Measurements from ENCODE around the gene ABHD14A. TPM values are rescaled to one million over a fixed set of nuclear protein-coding genes. Genes with fewer than 3 reads are reported as not detected.

Gene ABHD14A
- total RNA-seq, 2 donors from 2014 or later: 55.3 to 58.5 TPM

DNA sequence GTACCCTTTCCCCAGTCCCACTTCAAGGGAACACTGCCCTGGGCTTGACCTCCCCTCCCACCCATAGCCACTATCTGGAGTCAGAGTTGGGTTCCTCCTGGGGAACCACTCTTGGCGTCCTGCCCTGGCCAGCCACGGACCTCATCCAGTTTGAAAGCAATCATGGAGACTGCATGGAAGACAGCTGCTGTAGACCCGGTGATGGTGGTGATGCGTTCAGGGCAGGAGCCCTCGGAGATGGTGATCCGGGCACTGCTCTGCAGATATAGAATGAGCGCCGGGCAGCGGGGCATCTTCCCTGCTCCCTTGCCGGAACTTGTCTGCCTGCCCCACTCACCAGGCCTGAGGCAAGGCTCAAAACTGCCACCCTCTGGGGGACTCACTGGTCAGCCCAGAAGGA lies 14.5 kb upstream of the ABHD14A start:
- peaks cover 8% of the 10 kb centered on the region for H3K4me1 ChIP-seq (replicated peaks)
- DNase-seq (ENCODE audit: low spot score): no peak
- intact Hi-C loops (cut with DNase I): no loop called here
- WGBS: 86% methylated on average over 10 of the region's 10 CpGs
- no peaks in the 10 kb centered on the region for H3K9me3 ChIP-seq
- no peaks in the 10 kb centered on the region for H3K36me3 ChIP-seq
- no peaks in the 10 kb centered on the region for H3K27me3 ChIP-seq (replicated peaks; ENCODE audit: insufficient read depth)
- TF ChIP-seq, protein P1, sequence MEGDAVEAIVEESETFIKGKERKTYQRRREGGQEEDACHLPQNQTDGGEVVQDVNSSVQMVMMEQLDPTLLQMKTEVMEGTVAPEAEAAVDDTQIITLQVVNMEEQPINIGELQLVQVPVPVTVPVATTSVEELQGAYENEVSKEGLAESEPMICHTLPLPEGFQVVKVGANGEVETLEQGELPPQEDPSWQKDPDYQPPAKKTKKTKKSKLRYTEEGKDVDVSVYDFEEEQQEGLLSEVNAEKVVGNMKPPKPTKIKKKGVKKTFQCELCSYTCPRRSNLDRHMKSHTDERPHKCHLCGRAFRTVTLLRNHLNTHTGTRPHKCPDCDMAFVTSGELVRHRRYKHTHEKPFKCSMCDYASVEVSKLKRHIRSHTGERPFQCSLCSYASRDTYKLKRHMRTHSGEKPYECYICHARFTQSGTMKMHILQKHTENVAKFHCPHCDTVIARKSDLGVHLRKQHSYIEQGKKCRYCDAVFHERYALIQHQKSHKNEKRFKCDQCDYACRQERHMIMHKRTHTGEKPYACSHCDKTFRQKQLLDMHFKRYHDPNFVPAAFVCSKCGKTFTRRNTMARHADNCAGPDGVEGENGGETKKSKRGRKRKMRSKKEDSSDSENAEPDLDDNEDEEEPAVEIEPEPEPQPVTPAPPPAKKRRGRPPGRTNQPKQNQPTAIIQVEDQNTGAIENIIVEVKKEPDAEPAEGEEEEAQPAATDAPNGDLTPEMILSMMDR (IDR thresholded peaks at IDR 0.05): no peak
- TF ChIP-seq POLR2AphosphoS5 (IDR thresholded peaks at IDR 0.05): no peak
- TF ChIP-seq POLR2A (IDR thresholded peaks at IDR 0.05): no peak
- H3K4me3 ChIP-seq: no peak overlapping the region
- no peak overlapping the region for H3K27ac ChIP-seq

- no peak for DNase-seq (ENCODE audit: low spot score)
- H3K27me3 ChIP-seq (replicated peaks; ENCODE audit: insufficient read depth): no peaks in the 10 kb centered on the region
- H3K27ac ChIP-seq: no peak overlapping the region
- H3K4me3 ChIP-seq: no peak overlapping the region
- 87% methylated on average over 18 of the region's 18 CpGs for WGBS
- intact Hi-C loops (cut with DNase I): no loop called here
- no peak for TF ChIP-seq POLR2A (IDR thresholded peaks at IDR 0.05)
- TF ChIP-seq POLR2AphosphoS5 (IDR thresholded peaks at IDR 0.05): no peak
- TF ChIP-seq, protein P1 (IDR thresholded peaks at IDR 0.05): no peak
- H3K36me3 ChIP-seq: no peaks in the 10 kb centered on the region
- H3K9me3 ChIP-seq: no peaks in the 10 kb centered on the region
- peaks cover 8% of the 10 kb centered on the region for H3K4me1 ChIP-seq (replicated peaks)
These were observed 13.9 kb upstream of the ABHD14A start for GRCh38 chr3:51961011-51961410.

DNA sequence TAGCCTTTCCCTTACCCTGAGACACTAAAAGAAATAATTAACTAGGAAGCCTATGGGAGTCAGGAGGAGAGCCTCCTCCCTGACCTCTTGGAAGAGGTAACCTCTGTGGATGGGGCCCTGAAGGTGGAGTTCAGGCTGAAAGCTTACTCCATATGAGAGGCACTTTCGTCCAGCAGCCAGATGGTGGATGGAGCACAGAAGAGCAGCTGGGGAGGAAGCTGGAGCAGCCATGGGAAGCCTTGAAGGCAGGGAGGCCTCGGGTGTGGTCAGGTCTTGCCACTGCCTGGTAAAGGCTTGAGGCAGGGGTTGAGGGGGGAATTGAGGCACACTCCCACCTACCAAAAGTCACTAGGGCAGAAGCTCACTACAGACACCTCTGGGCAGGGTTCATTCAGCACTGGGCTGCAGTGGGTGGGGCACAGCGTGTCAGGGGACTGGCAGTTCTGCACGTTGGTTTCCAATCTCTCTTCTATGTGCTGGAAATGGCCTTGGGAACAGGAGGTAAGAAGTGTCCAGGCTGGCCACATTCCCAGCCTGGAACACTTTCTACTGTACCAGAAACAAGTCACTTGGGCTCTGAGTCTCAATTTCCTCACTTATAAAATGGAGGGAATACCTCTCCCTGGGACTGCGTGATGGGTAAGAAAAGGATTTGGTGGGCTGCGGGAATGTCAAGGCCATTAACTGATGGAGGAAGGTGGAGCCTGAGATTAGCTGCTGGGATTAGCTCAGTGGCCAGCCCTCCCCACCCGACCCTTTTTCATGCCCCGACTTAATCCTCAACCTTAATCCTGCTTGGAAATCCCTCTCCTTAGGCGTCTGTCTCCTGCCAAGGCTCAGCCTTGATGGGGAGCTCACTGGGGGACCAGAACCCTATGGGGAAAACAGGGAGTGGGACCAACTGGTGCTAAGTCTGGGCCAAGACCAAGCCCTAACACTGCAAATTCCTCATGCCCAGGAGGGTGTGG lies 13.0 kb upstream of the ABHD14A start:
- no peak for DNase-seq (ENCODE audit: low spot score)
- H3K27me3 ChIP-seq (replicated peaks; ENCODE audit: insufficient read depth): no peaks in the 10 kb centered on the region
- 63% methylated on average over 9 of the region's 9 CpGs for WGBS
- H3K36me3 ChIP-seq: no peaks in the 10 kb centered on the region
- TF ChIP-seq POLR2AphosphoS5 (IDR thresholded peaks at IDR 0.05): no peak
- no peak for TF ChIP-seq POLR2A (IDR thresholded peaks at IDR 0.05)
- TF ChIP-seq, protein P1 (IDR thresholded peaks at IDR 0.05): no peak
- H3K9me3 ChIP-seq: no peaks in the 10 kb centered on the region
- peaks cover 4% of the 10 kb centered on the region for H3K4me1 ChIP-seq (replicated peaks)
- intact Hi-C loops (cut with DNase I): no loop called here
- H3K4me3 ChIP-seq: no peak overlapping the region
- H3K27ac ChIP-seq: no peak overlapping the region

GRCh38 chr3:51962854-51963530 lies 11.9 kb upstream of the ABHD14A start:
- no peak for DNase-seq (ENCODE audit: low spot score)
- TF ChIP-seq, protein P1 (IDR thresholded peaks at IDR 0.05): no peak
- TF ChIP-seq POLR2A (IDR thresholded peaks at IDR 0.05) (no peak), POLR2AphosphoS5 (IDR thresholded peaks at IDR 0.05) (no peak)
- Histone ChIP-seq H3K4me1 (replicated peaks) (peaks cover 4% of the 10 kb centered on the region), H3K36me3 (no peaks in the 10 kb centered on the region), H3K27me3 (replicated peaks; ENCODE audit: insufficient read depth) (no peaks in the 10 kb centered on the region), H3K4me3 (no peak overlapping the region), H3K9me3 (no peaks in the 10 kb centered on the region), H3K27ac (no peak overlapping the region)
- intact Hi-C loops (cut with DNase I): no loop called here
- 65% methylated on average over 6 of the region's 6 CpGs for WGBS
